Measurements from ENCODE around the gene B9D2.
A peak's percentile ranks its signal among the peaks of the same experiment; 100 is the strongest.

B9D2 gene

DNA sequence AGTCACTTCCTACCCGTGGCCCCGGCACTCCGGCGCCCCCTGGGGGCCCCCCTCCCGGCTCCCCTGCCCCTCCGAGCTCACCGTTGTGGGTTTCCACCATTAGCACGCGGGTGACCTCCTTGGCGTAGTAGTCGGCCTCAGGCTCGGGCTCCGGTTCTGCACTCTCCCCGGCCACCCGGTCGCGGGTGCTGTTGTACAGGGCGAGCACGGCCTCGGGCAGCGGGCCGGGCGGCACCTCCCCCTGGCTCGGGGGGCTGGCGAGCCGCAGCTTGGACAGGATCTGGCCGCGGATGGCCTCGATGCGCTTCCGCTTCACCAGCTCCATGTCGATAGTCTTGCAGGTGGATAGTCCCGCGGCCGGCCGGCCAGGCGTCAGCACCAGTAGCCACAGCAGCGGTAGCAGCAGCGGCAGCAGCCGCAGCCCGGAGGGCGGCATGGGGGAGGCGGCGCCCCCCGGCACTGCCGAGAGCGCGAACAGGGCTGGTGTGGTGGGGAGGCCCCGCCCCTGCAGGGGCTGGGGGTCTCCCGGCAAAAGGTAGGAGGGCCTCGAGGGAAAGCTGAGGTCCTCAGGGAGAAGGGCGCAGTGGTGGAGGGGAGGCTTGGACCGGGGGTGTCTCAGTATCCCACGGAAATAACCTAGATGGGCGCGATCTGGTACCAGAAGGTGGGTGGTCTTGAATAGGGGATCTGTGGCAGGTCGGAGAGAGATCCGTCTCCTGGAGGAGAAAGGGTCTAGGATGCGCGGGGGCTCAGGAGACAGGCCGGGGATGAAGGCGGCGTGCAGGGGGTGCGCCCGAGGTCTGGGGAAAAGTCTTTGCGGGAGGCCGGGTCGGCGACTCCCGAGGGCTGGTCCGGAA, 11.1 kb downstream of the B9D2 start (continued):
- TF ChIP-seq, protein P1, sequence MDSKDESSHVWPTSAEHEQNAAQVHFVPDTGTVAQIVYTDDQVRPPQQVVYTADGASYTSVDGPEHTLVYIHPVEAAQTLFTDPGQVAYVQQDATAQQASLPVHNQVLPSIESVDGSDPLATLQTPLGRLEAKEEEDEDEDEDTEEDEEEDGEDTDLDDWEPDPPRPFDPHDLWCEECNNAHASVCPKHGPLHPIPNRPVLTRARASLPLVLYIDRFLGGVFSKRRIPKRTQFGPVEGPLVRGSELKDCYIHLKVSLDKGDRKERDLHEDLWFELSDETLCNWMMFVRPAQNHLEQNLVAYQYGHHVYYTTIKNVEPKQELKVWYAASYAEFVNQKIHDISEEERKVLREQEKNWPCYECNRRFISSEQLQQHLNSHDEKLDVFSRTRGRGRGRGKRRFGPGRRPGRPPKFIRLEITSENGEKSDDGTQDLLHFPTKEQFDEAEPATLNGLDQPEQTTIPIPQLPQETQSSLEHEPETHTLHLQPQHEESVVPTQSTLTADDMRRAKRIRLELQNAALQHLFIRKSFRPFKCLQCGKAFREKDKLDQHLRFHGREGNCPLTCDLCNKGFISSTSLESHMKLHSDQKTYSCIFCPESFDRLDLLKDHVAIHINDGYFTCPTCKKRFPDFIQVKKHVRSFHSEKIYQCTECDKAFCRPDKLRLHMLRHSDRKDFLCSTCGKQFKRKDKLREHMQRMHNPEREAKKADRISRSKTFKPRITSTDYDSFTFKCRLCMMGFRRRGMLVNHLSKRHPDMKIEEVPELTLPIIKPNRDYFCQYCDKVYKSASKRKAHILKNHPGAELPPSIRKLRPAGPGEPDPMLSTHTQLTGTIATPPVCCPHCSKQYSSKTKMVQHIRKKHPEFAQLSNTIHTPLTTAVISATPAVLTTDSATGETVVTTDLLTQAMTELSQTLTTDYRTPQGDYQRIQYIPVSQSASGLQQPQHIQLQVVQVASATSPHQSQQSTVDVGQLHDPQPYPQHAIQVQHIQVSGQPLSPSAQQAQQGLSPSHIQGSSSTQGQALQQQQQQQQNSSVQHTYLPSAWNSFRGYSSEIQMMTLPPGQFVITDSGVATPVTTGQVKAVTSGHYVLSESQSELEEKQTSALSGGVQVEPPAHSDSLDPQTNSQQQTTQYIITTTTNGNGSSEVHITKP (tag by site-specific recombination; IDR thresholded peaks at IDR 0.05), result no peak
- TF ChIP-seq, protein P2, sequence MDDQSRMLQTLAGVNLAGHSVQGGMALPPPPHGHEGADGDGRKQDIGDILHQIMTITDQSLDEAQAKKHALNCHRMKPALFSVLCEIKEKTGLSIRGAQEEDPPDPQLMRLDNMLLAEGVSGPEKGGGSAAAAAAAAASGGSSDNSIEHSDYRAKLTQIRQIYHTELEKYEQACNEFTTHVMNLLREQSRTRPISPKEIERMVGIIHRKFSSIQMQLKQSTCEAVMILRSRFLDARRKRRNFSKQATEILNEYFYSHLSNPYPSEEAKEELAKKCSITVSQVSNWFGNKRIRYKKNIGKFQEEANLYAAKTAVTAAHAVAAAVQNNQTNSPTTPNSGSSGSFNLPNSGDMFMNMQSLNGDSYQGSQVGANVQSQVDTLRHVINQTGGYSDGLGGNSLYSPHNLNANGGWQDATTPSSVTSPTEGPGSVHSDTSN (CRISPR knock-in tag; IDR thresholded peaks at IDR 0.05), result no peak; the same call in 1 of the 2 replicates
- TF ChIP-seq ZBTB7A (tag by site-specific recombination; IDR thresholded peaks at IDR 0.05; ENCODE audit: low read depth), result no peak
- TF ChIP-seq, protein P3, sequence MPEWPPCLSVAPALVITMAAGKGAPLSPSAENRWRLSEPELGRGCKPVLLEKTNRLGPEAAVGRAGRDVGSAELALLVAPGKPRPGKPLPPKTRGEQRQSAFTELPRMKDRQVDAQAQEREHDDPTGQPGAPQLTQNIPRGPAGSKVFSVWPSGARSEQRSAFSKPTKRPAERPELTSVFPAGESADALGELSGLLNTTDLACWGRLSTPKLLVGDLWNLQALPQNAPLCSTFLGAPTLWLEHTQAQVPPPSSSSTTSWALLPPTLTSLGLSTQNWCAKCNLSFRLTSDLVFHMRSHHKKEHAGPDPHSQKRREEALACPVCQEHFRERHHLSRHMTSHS (tag by site-specific recombination; IDR thresholded peaks at IDR 0.05), result no peak
- peak; percentile 52; the same call in 1 of the 2 replicates for TF ChIP-seq ZNF600 (tag by site-specific recombination; IDR thresholded peaks at IDR 0.05)
- no peak for TF ChIP-seq ZBTB1 (tag by site-specific recombination; IDR thresholded peaks at IDR 0.05)
- no peak for TF ChIP-seq ZNF37A (tag by site-specific recombination; IDR thresholded peaks at IDR 0.05)
- TF ChIP-seq ZNF530 (tag by site-specific recombination; IDR thresholded peaks at IDR 0.05; ENCODE audit: low read depth), result no peak
- no peak for TF ChIP-seq ZNF558 (tag by site-specific recombination; IDR thresholded peaks at IDR 0.05)
- TF ChIP-seq ZNF184 (tag by site-specific recombination; IDR thresholded peaks at IDR 0.05), result no peak
- peak; percentile 28; the same call in 1 of the 2 replicates for TF ChIP-seq BCL11A (tag by site-specific recombination; IDR thresholded peaks at IDR 0.05; ENCODE audit: low read depth)
- TF ChIP-seq ZNF610 (tag by site-specific recombination; IDR thresholded peaks at IDR 0.05; ENCODE audit: borderline replicate concordance), result no peak
- no peak for TF ChIP-seq ZNF132 (tag by site-specific recombination; IDR thresholded peaks at IDR 0.05; ENCODE audit: borderline replicate concordance)
- TF ChIP-seq, protein P4, sequence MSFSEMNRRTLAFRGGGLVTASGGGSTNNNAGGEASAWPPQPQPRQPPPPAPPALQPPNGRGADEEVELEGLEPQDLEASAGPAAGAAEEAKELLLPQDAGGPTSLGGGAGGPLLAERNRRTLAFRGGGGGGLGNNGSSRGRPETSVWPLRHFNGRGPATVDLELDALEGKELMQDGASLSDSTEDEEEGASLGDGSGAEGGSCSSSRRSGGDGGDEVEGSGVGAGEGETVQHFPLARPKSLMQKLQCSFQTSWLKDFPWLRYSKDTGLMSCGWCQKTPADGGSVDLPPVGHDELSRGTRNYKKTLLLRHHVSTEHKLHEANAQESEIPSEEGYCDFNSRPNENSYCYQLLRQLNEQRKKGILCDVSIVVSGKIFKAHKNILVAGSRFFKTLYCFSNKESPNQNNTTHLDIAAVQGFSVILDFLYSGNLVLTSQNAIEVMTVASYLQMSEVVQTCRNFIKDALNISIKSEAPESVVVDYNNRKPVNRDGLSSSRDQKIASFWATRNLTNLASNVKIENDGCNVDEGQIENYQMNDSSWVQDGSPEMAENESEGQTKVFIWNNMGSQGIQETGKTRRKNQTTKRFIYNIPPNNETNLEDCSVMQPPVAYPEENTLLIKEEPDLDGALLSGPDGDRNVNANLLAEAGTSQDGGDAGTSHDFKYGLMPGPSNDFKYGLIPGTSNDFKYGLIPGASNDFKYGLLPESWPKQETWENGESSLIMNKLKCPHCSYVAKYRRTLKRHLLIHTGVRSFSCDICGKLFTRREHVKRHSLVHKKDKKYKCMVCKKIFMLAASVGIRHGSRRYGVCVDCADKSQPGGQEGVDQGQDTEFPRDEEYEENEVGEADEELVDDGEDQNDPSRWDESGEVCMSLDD (tag by site-specific recombination; IDR thresholded peaks at IDR 0.05), result peak; percentile 77
- TF ChIP-seq SALL2 (tag by site-specific recombination; IDR thresholded peaks at IDR 0.05; ENCODE audit: borderline replicate concordance), result no peak
- TF ChIP-seq, protein P5, sequence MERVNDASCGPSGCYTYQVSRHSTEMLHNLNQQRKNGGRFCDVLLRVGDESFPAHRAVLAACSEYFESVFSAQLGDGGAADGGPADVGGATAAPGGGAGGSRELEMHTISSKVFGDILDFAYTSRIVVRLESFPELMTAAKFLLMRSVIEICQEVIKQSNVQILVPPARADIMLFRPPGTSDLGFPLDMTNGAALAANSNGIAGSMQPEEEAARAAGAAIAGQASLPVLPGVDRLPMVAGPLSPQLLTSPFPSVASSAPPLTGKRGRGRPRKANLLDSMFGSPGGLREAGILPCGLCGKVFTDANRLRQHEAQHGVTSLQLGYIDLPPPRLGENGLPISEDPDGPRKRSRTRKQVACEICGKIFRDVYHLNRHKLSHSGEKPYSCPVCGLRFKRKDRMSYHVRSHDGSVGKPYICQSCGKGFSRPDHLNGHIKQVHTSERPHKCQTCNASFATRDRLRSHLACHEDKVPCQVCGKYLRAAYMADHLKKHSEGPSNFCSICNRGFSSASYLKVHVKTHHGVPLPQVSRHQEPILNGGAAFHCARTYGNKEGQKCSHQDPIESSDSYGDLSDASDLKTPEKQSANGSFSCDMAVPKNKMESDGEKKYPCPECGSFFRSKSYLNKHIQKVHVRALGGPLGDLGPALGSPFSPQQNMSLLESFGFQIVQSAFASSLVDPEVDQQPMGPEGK (tag by site-specific recombination; IDR thresholded peaks at IDR 0.05), result peak; percentile 83
- TF ChIP-seq ZNF561 (tag by site-specific recombination; IDR thresholded peaks at IDR 0.05; ENCODE audit: borderline replicate concordance), result 0 out of 2 replicates have a peak, but pooled peaks have one; percentile 20
- no peak for TF ChIP-seq ZNF416 (tag by site-specific recombination; IDR thresholded peaks at IDR 0.05)
- no peak for TF ChIP-seq ZNF747 (tag by site-specific recombination; IDR thresholded peaks at IDR 0.05)
- no peak for TF ChIP-seq ZNF202 (tag by site-specific recombination; IDR thresholded peaks at IDR 0.05; ENCODE audit: borderline replicate concordance)
- TF ChIP-seq GLI2 (tag by site-specific recombination; IDR thresholded peaks at IDR 0.05; ENCODE audit: borderline replicate concordance, low read depth), result no peak
- TF ChIP-seq, protein P6, sequence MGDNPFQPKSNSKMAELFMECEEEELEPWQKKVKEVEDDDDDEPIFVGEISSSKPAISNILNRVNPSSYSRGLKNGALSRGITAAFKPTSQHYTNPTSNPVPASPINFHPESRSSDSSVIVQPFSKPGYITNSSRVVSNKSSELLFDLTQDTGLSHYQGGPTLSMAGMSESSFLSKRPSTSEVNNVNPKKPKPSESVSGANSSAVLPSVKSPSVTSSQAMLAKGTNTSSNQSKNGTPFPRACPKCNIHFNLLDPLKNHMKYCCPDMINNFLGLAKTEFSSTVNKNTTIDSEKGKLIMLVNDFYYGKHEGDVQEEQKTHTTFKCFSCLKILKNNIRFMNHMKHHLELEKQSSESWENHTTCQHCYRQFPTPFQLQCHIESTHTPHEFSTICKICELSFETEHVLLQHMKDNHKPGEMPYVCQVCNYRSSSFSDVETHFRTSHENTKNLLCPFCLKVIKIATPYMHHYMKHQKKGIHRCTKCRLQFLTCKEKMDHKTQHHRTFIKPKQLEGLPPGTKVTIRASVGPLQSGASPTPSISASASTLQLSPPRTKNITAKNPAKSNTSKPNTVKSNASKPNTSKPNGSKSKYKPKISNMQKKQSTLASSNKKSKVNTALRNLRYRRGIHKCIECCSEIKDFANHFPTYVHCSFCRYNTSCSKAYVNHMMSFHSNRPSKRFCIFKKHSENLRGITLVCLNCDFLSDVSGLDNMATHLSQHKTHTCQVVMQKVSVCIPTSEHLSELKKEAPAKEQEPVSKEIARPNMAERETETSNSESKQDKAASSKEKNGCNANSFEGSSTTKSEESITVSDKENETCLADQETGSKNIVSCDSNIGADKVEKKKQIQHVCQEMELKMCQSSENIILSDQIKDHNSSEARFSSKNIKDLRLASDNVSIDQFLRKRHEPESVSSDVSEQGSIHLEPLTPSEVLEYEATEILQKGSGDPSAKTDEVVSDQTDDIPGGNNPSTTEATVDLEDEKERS (tag by site-specific recombination; IDR thresholded peaks at IDR 0.05), result no peak
- TF ChIP-seq KLF9 (tag by site-specific recombination; IDR thresholded peaks at IDR 0.05; ENCODE audit: low read depth), result peak; percentile 29
- TF ChIP-seq ZSCAN16 (tag by site-specific recombination; IDR thresholded peaks at IDR 0.05), result no peak
- TF ChIP-seq ZNF121 (tag by site-specific recombination; IDR thresholded peaks at IDR 0.05), result no peak
